ENCODE results near the gene CWC25.
"Not testable (repeated sequence)": the region's sequence is repeated elsewhere in the genome, so short reads cannot be mapped to it uniquely, and the experiment has no call there.

CWC25 gene

GRCh38 chr17:38852771-38853291 lies 27.7 kb upstream of the CWC25 start:
- DNase-seq, result no peak

- DNase-seq, result no peak
These were observed 26.3 kb upstream of the CWC25 start for GRCh38 chr17:38851434-38851833.

- DNase-seq, result no peak
These were observed 25.3 kb upstream of the CWC25 start for GRCh38 chr17:38850374-38850773.

GRCh38 chr17:38848939-38849605 lies 24.0 kb upstream of the CWC25 start:
- DNase-seq, result no peak

GRCh38 chr17:38848557-38848891 lies 23.4 kb upstream of the CWC25 start:
- DNase-seq, result no peak

- DNase-seq, result no peak
These were observed 19.2 kb upstream of the CWC25 start for GRCh38 chr17:38844261-38844757.

GRCh38 chr17:38825762-38826247 lies 684 bp upstream of the CWC25 start:
- no peak for DNase-seq

GRCh38 chr17:38815576-38816193 lies 9.4 kb downstream of the CWC25 start:
- DNase-seq, result no peak

GRCh38 chr17:38809828-38810227 lies 15.3 kb downstream of the CWC25 start:
- no peak for DNase-seq

- no peak for DNase-seq
These were observed 24.8 kb downstream of the CWC25 start for GRCh38 chr17:38800237-38800760.

GRCh38 chr17:38799501-38800236 lies 25.5 kb downstream of the CWC25 start, which contains the start of gene PIP4K2B:
TSS of gene PIP4K2B (minus strand) at chr17:38799556. CDS start at chr17:38799424, 132 bp downstream.
- peak; percentile 86 for DNase-seq

- no peak for DNase-seq
These were observed 26.3 kb downstream of the CWC25 start for GRCh38 chr17:38798614-38799500.

GRCh38 chr17:38797828-38798227 lies 27.3 kb downstream of the CWC25 start:
- no peak for DNase-seq

GRCh38 chr17:38797158-38797490 lies 28.0 kb downstream of the CWC25 start:
- no peak for DNase-seq

- DNase-seq, result no peak
These were observed 28.5 kb downstream of the CWC25 start for GRCh38 chr17:38796451-38797157.

GRCh38 chr17:38794221-38794620 lies 30.9 kb downstream of the CWC25 start:
- DNase-seq, result no peak

GRCh38 chr17:38791162-38791561 lies 34.0 kb downstream of the CWC25 start:
- no peak for DNase-seq

- DNase-seq, result not testable (repeated sequence)
These were observed 34.9 kb downstream of the CWC25 start for GRCh38 chr17:38790148-38790707.

- DNase-seq, result no peak
These were observed 35.9 kb downstream of the CWC25 start for GRCh38 chr17:38789185-38789584.

- DNase-seq, result not testable (repeated sequence)
These were observed 37.1 kb downstream of the CWC25 start for GRCh38 chr17:38787999-38788398.

- no peak for DNase-seq
These were observed 38.7 kb downstream of the CWC25 start for GRCh38 chr17:38786372-38786771.

Measured in NCI-H187 treated with DMSO at 0.1 percent for 48 hours (cell line).